HCT116 (cell line): ENCODE results near the gene GPC5. TPM values are rescaled to one million over a fixed set of nuclear protein-coding genes. Genes with fewer than 3 reads are reported as not detected.

ENCODE experiments used
- ATAC-seq: fragments of 200-7000 bp; cut with Tn5 transposase; 2 replicates; pipeline ENCODE4 v1.9.1; 2020; ENCODE audit warnings: mild to moderate bottlenecking, moderate library complexity
- BruUV-seq: library from RNA; stranded (reverse); fragments of 400-500 nt; replicated peaks from 2 replicates; lab custom pipeline; 2021; lab: Mats Ljungman, UMichigan
- CTCF ChIA-PET: fragments of 300-600 bp; sonication (Branson Sonifier 250); formaldehyde crosslinking; loops from one replicate; lab custom pipeline; 2021; ENCODE audit warnings: antibody characterized with exemption; lab: Charles Lee
- POLR2A ChIA-PET: fragments of 300-600, 350-600 bp; sonication (Branson Sonifier 250); formaldehyde crosslinking; loops from one replicate; lab custom pipeline; 2021; ENCODE audit warnings: antibody characterized with exemption; lab: Charles Lee
- RAD21 ChIA-PET, 2 experiments: fragments of 300-600 bp; sonication (Branson Sonifier 250); formaldehyde crosslinking; loops; one replicate each; lab custom pipeline; 2023; ENCODE audit warnings: low total read pairs in 2 of 2; ENCODE audit not compliant: uncharacterized antibody in 2 of 2, unreplicated experiment in 2 of 2, low non-redundant PET in 1 of 2; lab: Charles Lee
- DNase-seq: peaks from one replicate; pipeline ENCODE4 v3.0.0-alpha.2; 2010; ENCODE audit warnings: low read depth, low spot score
- H2AFZ ChIP-seq: fragments of 200-600 bp; shearing (Covaris generic), sonication (generic); 2 replicates; pipeline ENCODE4 v1.6.1; 2017; ENCODE audit warnings: low read depth, mixed run types, mixed read lengths, antibody characterized with exemption, low read length; ENCODE audit not compliant: poor library complexity, severe bottlenecking
- H3K27ac ChIP-seq: 2 replicates; pipeline ENCODE4 v1.5.1; 2012; ENCODE audit warnings: low read depth, low read length
- H3K27me3 ChIP-seq: fragments of 200-600 bp; sonication (generic); 2 replicates; pipeline ENCODE4 v1.6.1; 2016; ENCODE audit warnings: mixed run types, low read length, mixed read lengths; ENCODE audit not compliant: insufficient read depth
- H3K36me3 ChIP-seq, 2 experiments: fragments of 200-500 bp in 1 of 2; fragments of 200-600 bp in 1 of 2; sonication (Bioruptor generic) in 1 of 2; sonication (generic) in 1 of 2; 2 replicates each; pipeline versions ENCODE4 v1.5.1 to v1.6.1; 2014 to 2016; ENCODE audit warnings: low read length in 2 of 2, inconsistent platforms in 1 of 2, mixed read lengths in 1 of 2, mixed run types in 1 of 2; ENCODE audit not compliant: insufficient read depth in 2 of 2, control insufficient read depth in 1 of 2
- H3K4me1 ChIP-seq, 2 experiments: fragments of 200-600 bp in 1 of 2; sonication (generic) in 1 of 2; 2 replicates each; pipeline versions ENCODE4 v1.5.1 to v1.6.1; 2012 to 2017; ENCODE audit warnings: low read length in 2 of 2, inconsistent platforms in 1 of 2, mild to moderate bottlenecking in 1 of 2, mixed read lengths in 1 of 2, mixed run types in 1 of 2, moderate library complexity in 1 of 2; ENCODE audit not compliant: insufficient read depth in 2 of 2, control insufficient read depth in 1 of 2
- H3K4me2 ChIP-seq: fragments of 200-600 bp; sonication (generic); 2 replicates; pipeline ENCODE4 v1.6.1; 2017; ENCODE audit warnings: mixed run types, low read length, mixed read lengths
- H3K4me3 ChIP-seq, 2 experiments: fragments of 200-600 bp in 1 of 2; sonication (generic) in 1 of 2; replicated peaks in 1 of 2; 2 replicates each; pipeline ENCODE4 v1.5.1; 2011 to 2016; ENCODE audit warnings: low read length in 2 of 2, control low read depth in 1 of 2, low read depth in 1 of 2, mild to moderate bottlenecking in 1 of 2, mixed read lengths in 1 of 2, mixed run types in 1 of 2
- H3K79me2 ChIP-seq: fragments of 200-600 bp; sonication (generic); 2 replicates; pipeline ENCODE4 v1.6.1; 2017; ENCODE audit warnings: mild to moderate bottlenecking, mixed run types, low read length, moderate library complexity, mixed read lengths; ENCODE audit not compliant: insufficient read depth
- H3K9ac ChIP-seq: fragments of 200-600 bp; sonication (generic); 2 replicates; pipeline ENCODE4 v1.6.1; 2016; ENCODE audit warnings: low read length, mixed read lengths
- H3K9me2 ChIP-seq: fragments of 200-600 bp; sonication (generic), shearing (Covaris generic); 2 replicates; pipeline ENCODE4 v1.6.1; 2017; ENCODE audit warnings: mixed run types, mild to moderate bottlenecking, moderate library complexity; ENCODE audit not compliant: insufficient read depth
- H3K9me3 ChIP-seq, 2 experiments: fragments of 200-500 bp in 1 of 2; fragments of 200-600 bp in 1 of 2; sonication (Bioruptor generic) in 1 of 2; sonication (generic) in 1 of 2; 2 replicates each; pipeline ENCODE4 v1.6.1; 2014 to 2017; ENCODE audit warnings: low read length in 2 of 2, mixed read lengths in 2 of 2, inconsistent platforms in 1 of 2, low read depth in 1 of 2, mild to moderate bottlenecking in 1 of 2, mixed run types in 1 of 2, moderate library complexity in 1 of 2; ENCODE audit not compliant: control insufficient read depth in 1 of 2, insufficient read depth in 1 of 2
- H4K20me1 ChIP-seq: fragments of 200-600 bp; sonication (generic), shearing (Covaris generic); 2 replicates; pipeline ENCODE4 v1.6.1; 2017; ENCODE audit warnings: mixed run types, mild to moderate bottlenecking, moderate library complexity; ENCODE audit not compliant: insufficient read depth
- ATF3 ChIP-seq: IDR thresholded peaks from 2 replicates; pipeline ENCODE4 v1.6.1; 2012
- CBX3 ChIP-seq: IDR thresholded peaks from 2 replicates; pipeline ENCODE4 v1.6.1; 2012; ENCODE audit warnings: low read depth
- CEBPB ChIP-seq: IDR thresholded peaks from 2 replicates; pipeline ENCODE4 v1.6.1; 2012; ENCODE audit warnings: low read depth
- CTCF ChIP-seq, 3 experiments: fragments of 200-600 bp in 1 of 3; sonication (generic) in 1 of 3; IDR thresholded peaks in 2 of 3; conservative IDR thresholded peaks in 1 of 3; 2 replicates each; pipeline ENCODE4 v1.5.1; 2012 to 2017; ENCODE audit warnings: low read depth in 2 of 3, low read length in 2 of 3, antibody characterized with exemption in 1 of 3, borderline replicate concordance in 1 of 3, control low read depth in 1 of 3, mild to moderate bottlenecking in 1 of 3, mixed read lengths in 1 of 3, mixed run types in 1 of 3, moderate library complexity in 1 of 3; ENCODE audit not compliant: insufficient read depth in 1 of 3
- EGR1 ChIP-seq: IDR thresholded peaks from 2 replicates; pipeline ENCODE4 v1.6.1; 2012; ENCODE audit warnings: low read depth
- EZH2 ChIP-seq: fragments of 200-600 bp; sonication (generic); IDR thresholded peaks from 2 replicates; pipeline ENCODE4 v1.6.1; 2017; ENCODE audit warnings: antibody characterized with exemption, mixed run types
- EZH2phosphoT487 ChIP-seq: fragments of 200-600 bp; IDR thresholded peaks from 2 replicates; pipeline ENCODE4 v1.6.1; 2018; ENCODE audit warnings: antibody characterized with exemption, borderline replicate concordance
- FOSL1 ChIP-seq: IDR thresholded peaks from 2 replicates; pipeline ENCODE4 v1.6.1; 2012; ENCODE audit warnings: low read depth
- MAX ChIP-seq: IDR thresholded peaks from 2 replicates; pipeline ENCODE4 v1.6.1; 2012
- POLR2A ChIP-seq: IDR thresholded peaks from 2 replicates; pipeline ENCODE4 v1.7.0; 2011; ENCODE audit warnings: borderline replicate concordance; ENCODE audit not compliant: insufficient read depth, insufficient read length; ENCODE audit errors: extremely low read depth
- RAD21 ChIP-seq: IDR thresholded peaks from 2 replicates; pipeline ENCODE4 v1.6.1; 2012; ENCODE audit warnings: low read depth, mild to moderate bottlenecking
- SIN3A ChIP-seq: IDR thresholded peaks from 2 replicates; pipeline ENCODE4 v1.6.1; 2012; ENCODE audit warnings: low read depth
- SP1 ChIP-seq: IDR thresholded peaks from 2 replicates; pipeline ENCODE4 v1.6.1; 2012; ENCODE audit warnings: low read depth
- SRF ChIP-seq: IDR thresholded peaks from 2 replicates; pipeline ENCODE4 v1.6.1; 2012; ENCODE audit warnings: low read depth
- TCF7L2 ChIP-seq: IDR thresholded peaks from 2 replicates; pipeline ENCODE4 v1.7.0; 2011; ENCODE audit warnings: borderline replicate concordance, inconsistent platforms; ENCODE audit not compliant: insufficient read depth, insufficient read length; ENCODE audit errors: extremely low read depth
- YY1 ChIP-seq: IDR thresholded peaks from 2 replicates; pipeline ENCODE4 v1.6.1; 2011; ENCODE audit warnings: low read length, low read depth, moderate library complexity, mild to moderate bottlenecking; ENCODE audit not compliant: insufficient replicate concordance; ENCODE audit errors: extremely low read depth
- ZFX ChIP-seq: fragments of 450-650 bp; IDR thresholded peaks from 2 replicates; pipeline ENCODE4 v1.6.1; 2017
- ZNF274 ChIP-seq: fragments of 200-500 bp; sonication (Bioruptor generic); IDR thresholded peaks from 2 replicates; pipeline ENCODE4 v1.6.1; 2014; ENCODE audit warnings: mild to moderate bottlenecking, low read depth, low read length, inconsistent platforms
- intact Hi-C: fragments of 100-400 bp; cut with micrococcal nuclease; formaldehyde crosslinking; loops from 2 replicates; pipeline ENCODE4 v1.10.0; 2022
- total RNA-seq: library from RNA; stranded (reverse); gene quantifications from one replicate; pipeline ENCODE4 v1.2.1, GENCODE V29; 2021; ENCODE audit not compliant: unreplicated experiment
- TF ChIP-seq, protein P1 (sequence below): IDR thresholded peaks from 2 replicates; pipeline ENCODE4 v1.6.1; 2012; ENCODE audit warnings: low read depth
- TF ChIP-seq, protein P2 (sequence below): IDR thresholded peaks from 2 replicates; pipeline ENCODE4 v1.6.1; 2011; ENCODE audit warnings: mild to moderate bottlenecking, low read length, moderate library complexity; ENCODE audit not compliant: insufficient replicate concordance; ENCODE audit errors: extremely low read depth

Gene GPC5
- total RNA-seq, 1 experiment from 2014 or later, result not detected

DNA sequence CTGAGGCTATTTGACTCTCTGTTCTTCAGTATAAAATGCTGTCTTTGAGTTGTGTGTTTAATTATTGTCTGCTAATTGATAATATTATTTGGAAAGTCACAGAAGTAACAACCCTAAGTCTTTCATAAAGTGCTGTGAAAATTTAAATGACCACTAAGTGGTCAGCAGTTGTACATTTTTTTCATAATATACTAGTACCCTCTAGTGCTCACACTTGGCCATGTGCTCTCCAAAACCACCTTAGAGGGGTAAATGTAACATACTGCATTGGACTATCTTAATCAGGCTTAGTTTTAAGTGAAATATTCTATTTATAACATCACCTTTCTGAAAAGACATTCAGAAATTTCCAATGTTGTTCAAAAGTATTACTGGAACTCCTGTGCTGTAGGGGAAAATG, 745.3 kb downstream of the GPC5 start:
- Histone ChIP-seq H3K9me3 (peaks cover 0 to 26% of the 10 kb centered on the region in 2 experiments; a peak in 2 of 4 replicates), H2AFZ (no peak overlapping the region), H3K27ac (no peak overlapping the region), H3K4me3 (no peak overlapping the region), H3K79me2 (no peaks in the 10 kb centered on the region), H3K9me2 (no peaks in the 10 kb centered on the region), H3K9ac (no peak overlapping the region), H3K36me3 (no peaks in the 10 kb centered on the region), H3K27me3 (no peaks in the 10 kb centered on the region), H3K4me1 (no peaks in the 10 kb centered on the region), H4K20me1 (no peaks in the 10 kb centered on the region; the same call in 1 of the 2 replicates), H3K4me2 (no peak overlapping the region)
- DNase-seq (no peak), ATAC-seq (no peak)
- TF ChIP-seq ZFX (no peak), EZH2 (no peak), ATF3 (no peak), CEBPB (no peak), TCF7L2 (no peak), SP1 (no peak), EZH2phosphoT487 (no peak), FOSL1 (no peak), EGR1 (no peak), ZNF274 (no peak), RAD21 (no peak), CTCF (IDR thresholded peaks at IDR 0.05 in 2 of 3, conservative IDR thresholded peaks at IDR 0.05 in 1 of 3; ENCODE audit: borderline replicate concordance in 1 of 3, insufficient read depth in 1 of 3, low read depth in 2 of 3, low read length in 2 of 3) (no peak), MAX (no peak), YY1 (no peak), SIN3A (no peak), CBX3 (no peak), POLR2A (no peak), SRF (no peak)
- TF ChIP-seq, protein P1, sequence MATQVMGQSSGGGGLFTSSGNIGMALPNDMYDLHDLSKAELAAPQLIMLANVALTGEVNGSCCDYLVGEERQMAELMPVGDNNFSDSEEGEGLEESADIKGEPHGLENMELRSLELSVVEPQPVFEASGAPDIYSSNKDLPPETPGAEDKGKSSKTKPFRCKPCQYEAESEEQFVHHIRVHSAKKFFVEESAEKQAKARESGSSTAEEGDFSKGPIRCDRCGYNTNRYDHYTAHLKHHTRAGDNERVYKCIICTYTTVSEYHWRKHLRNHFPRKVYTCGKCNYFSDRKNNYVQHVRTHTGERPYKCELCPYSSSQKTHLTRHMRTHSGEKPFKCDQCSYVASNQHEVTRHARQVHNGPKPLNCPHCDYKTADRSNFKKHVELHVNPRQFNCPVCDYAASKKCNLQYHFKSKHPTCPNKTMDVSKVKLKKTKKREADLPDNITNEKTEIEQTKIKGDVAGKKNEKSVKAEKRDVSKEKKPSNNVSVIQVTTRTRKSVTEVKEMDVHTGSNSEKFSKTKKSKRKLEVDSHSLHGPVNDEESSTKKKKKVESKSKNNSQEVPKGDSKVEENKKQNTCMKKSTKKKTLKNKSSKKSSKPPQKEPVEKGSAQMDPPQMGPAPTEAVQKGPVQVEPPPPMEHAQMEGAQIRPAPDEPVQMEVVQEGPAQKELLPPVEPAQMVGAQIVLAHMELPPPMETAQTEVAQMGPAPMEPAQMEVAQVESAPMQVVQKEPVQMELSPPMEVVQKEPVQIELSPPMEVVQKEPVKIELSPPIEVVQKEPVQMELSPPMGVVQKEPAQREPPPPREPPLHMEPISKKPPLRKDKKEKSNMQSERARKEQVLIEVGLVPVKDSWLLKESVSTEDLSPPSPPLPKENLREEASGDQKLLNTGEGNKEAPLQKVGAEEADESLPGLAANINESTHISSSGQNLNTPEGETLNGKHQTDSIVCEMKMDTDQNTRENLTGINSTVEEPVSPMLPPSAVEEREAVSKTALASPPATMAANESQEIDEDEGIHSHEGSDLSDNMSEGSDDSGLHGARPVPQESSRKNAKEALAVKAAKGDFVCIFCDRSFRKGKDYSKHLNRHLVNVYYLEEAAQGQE, result no peak
- TF ChIP-seq, protein P2, sequence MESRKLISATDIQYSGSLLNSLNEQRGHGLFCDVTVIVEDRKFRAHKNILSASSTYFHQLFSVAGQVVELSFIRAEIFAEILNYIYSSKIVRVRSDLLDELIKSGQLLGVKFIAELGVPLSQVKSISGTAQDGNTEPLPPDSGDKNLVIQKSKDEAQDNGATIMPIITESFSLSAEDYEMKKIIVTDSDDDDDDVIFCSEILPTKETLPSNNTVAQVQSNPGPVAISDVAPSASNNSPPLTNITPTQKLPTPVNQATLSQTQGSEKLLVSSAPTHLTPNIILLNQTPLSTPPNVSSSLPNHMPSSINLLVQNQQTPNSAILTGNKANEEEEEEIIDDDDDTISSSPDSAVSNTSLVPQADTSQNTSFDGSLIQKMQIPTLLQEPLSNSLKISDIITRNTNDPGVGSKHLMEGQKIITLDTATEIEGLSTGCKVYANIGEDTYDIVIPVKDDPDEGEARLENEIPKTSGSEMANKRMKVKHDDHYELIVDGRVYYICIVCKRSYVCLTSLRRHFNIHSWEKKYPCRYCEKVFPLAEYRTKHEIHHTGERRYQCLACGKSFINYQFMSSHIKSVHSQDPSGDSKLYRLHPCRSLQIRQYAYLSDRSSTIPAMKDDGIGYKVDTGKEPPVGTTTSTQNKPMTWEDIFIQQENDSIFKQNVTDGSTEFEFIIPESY, result no peak
- BruUV-seq, result no TSS peak
- CTCF ChIA-PET, result no interaction called here
- POLR2A ChIA-PET, result no interaction called here
- intact Hi-C loops, result no loop called here
- RAD21 ChIA-PET, result no interaction called here
